A549 (cell line): ENCODE results near the gene PARD3B.

Experiments used
- CEBPB ChIP-seq, 2 experiments: fragments of >200 bp in 1 of 2; sonication (Bioruptor Twin) in 1 of 2; formaldehyde crosslinking in 1 of 2; IDR thresholded peaks; 2 replicates each; pipeline ENCODE4 v1.6.1; 2012 to 2016
- EHF ChIP-seq: fragments of 250-450 bp; sonication (Bioruptor Pico); IDR thresholded peaks from 2 replicates; pipeline ENCODE4 v1.5.0; 2020; ENCODE audit warnings: mild to moderate bottlenecking
- MAZ ChIP-seq: fragments of 150-350 bp; IDR thresholded peaks from 2 replicates; pipeline ENCODE4 v1.6.1; 2014; ENCODE audit warnings: antibody characterized with exemption, low read depth, low read length, borderline replicate concordance
- POLR2A ChIP-seq: IDR thresholded peaks from 2 replicates; pipeline ENCODE4 v1.6.1; 2012; ENCODE audit warnings: mild to moderate bottlenecking, low read length
- POLR2AphosphoS2 ChIP-seq: conservative IDR thresholded peaks from 2 replicates; pipeline ENCODE4 v1.6.1; 2012; ENCODE audit warnings: low read length, improper control_type of control experiment, inconsistent platforms
- RAD21 ChIP-seq, 2 experiments: fragments of >200 bp in 1 of 2; sonication (Bioruptor Twin) in 1 of 2; formaldehyde crosslinking in 1 of 2; IDR thresholded peaks in 1 of 2; conservative IDR thresholded peaks in 1 of 2; 2 replicates in 1 of 2; 3 replicates in 1 of 2; pipeline ENCODE4 v1.6.1; 2012 to 2018; ENCODE audit warnings: inconsistent platforms in 1 of 2
- RFX5 ChIP-seq: fragments of 450-650 bp; IDR thresholded peaks from 2 replicates; pipeline ENCODE4 v1.7.1; 2014; ENCODE audit warnings: antibody characterized with exemption, mild to moderate bottlenecking, moderate library complexity
- TFCP2L1 ChIP-seq: fragments of 250-450 bp; sonication (Bioruptor Pico); IDR thresholded peaks from 2 replicates; pipeline ENCODE4 v1.5.0; 2021; ENCODE audit warnings: mild to moderate bottlenecking
- ZFP36 ChIP-seq: fragments of 450-650 bp; IDR thresholded peaks from 2 replicates; pipeline ENCODE4 v1.6.1; 2014; ENCODE audit warnings: borderline replicate concordance; ENCODE audit not compliant: partially characterized antibody
- TF ChIP-seq, protein P1 (sequence below): IDR thresholded peaks from 2 replicates; pipeline ENCODE4 v1.6.1; 2012
- TF ChIP-seq, protein P2 (sequence below): fragments of >200 bp; sonication (Bioruptor Twin); formaldehyde crosslinking; IDR thresholded peaks from 3 replicates; pipeline ENCODE4 v1.5.1; 2016

DNA sequence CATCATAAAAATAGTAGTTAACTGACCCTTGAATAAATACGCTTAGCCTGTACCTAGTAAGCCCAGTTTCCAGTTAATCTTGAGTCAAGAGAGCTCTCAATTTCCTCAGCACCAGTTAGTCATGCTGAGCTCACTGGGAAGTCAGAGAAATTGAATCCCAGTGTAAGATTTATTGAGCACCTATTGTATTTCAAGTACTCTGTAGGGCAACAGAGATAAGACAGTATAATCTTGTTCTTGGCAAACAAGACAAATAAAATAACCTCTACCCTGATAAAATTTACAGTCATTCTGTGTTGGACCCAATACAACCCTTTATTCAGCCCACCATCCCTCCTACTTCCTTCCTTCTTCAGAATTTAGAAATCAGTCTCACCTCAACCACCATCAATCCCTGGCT is 1065.2 kb downstream of the PARD3B start:
- TF ChIP-seq CEBPB (IDR thresholded peaks at IDR 0.05): no peak
- no peak for TF ChIP-seq RFX5
- TF ChIP-seq, protein P1, sequence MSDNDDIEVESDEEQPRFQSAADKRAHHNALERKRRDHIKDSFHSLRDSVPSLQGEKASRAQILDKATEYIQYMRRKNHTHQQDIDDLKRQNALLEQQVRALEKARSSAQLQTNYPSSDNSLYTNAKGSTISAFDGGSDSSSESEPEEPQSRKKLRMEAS: no peak
- no peak for TF ChIP-seq POLR2AphosphoS2
- TF ChIP-seq, protein P2, sequence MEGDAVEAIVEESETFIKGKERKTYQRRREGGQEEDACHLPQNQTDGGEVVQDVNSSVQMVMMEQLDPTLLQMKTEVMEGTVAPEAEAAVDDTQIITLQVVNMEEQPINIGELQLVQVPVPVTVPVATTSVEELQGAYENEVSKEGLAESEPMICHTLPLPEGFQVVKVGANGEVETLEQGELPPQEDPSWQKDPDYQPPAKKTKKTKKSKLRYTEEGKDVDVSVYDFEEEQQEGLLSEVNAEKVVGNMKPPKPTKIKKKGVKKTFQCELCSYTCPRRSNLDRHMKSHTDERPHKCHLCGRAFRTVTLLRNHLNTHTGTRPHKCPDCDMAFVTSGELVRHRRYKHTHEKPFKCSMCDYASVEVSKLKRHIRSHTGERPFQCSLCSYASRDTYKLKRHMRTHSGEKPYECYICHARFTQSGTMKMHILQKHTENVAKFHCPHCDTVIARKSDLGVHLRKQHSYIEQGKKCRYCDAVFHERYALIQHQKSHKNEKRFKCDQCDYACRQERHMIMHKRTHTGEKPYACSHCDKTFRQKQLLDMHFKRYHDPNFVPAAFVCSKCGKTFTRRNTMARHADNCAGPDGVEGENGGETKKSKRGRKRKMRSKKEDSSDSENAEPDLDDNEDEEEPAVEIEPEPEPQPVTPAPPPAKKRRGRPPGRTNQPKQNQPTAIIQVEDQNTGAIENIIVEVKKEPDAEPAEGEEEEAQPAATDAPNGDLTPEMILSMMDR: no peak
- TF ChIP-seq EHF (CRISPR knock-in tag): no peak
- TF ChIP-seq TFCP2L1 (CRISPR knock-in tag): no peak
- TF ChIP-seq POLR2A: no peak
- TF ChIP-seq ZFP36: no peak
- TF ChIP-seq MAZ: no peak
- no peak for TF ChIP-seq RAD21 (conservative IDR thresholded peaks at IDR 0.05 in 1 of 2, IDR thresholded peaks at IDR 0.05 in 1 of 2)
